CD14-positive monocyte (primary cell): Measurements from ENCODE around the gene PDE4D. TPM values are rescaled to one million over a fixed set of nuclear protein-coding genes. Genes with fewer than 3 reads are reported as not detected.

Experiments
- DNase-seq, 3 donors: peaks; one replicate each; pipeline ENCODE4 v3.0.0-alpha.2; 2011 to 2022
- H2AFZ ChIP-seq: 2 replicates; pipeline ENCODE4 v1.6.0; 2012; ENCODE audit warnings: mild to moderate bottlenecking, low read depth, low read length, inconsistent platforms; ENCODE audit not compliant: insufficient read depth, poor library complexity, severe bottlenecking
- H3K27ac ChIP-seq, 2 donors: 1 replicate in 1 of 2; 2 replicates in 1 of 2; pipeline ENCODE4 v1.5.1; 2012 to 2013; ENCODE audit warnings: low read length in 2 of 2, control low read depth in 1 of 2, inconsistent platforms in 1 of 2, low read depth in 1 of 2, mild to moderate bottlenecking in 1 of 2
- H3K27me3 ChIP-seq, 2 donors: one replicate each; pipeline versions ENCODE4 v1.6.0 to v1.6.1; 2011 to 2013; ENCODE audit warnings: low read length in 2 of 2; ENCODE audit not compliant: control insufficient read depth in 2 of 2, insufficient read depth in 2 of 2
- H3K36me3 ChIP-seq, 2 donors: replicated peaks in 1 of 2; 1 replicate in 1 of 2; 2 replicates in 1 of 2; pipeline versions ENCODE4 v1.5.1 to v1.6.1; 2012 to 2013; ENCODE audit warnings: low read length in 2 of 2, control low read depth in 1 of 2, inconsistent platforms in 1 of 2, mild to moderate bottlenecking in 1 of 2; ENCODE audit not compliant: insufficient read depth in 2 of 2, control insufficient read depth in 1 of 2
- H3K4me1 ChIP-seq, 2 donors: 1 replicate in 1 of 2; 2 replicates in 1 of 2; pipeline versions ENCODE4 v1.5.1 to v1.6.1; 2012 to 2013; ENCODE audit warnings: low read length in 2 of 2, control low read depth in 1 of 2, inconsistent platforms in 1 of 2, mild to moderate bottlenecking in 1 of 2, moderate library complexity in 1 of 2; ENCODE audit not compliant: insufficient read depth in 2 of 2, control insufficient read depth in 1 of 2
- H3K4me2 ChIP-seq: replicated peaks from 2 replicates; pipeline ENCODE3; 2012; ENCODE audit warnings: low read length, moderate library complexity, mild to moderate bottlenecking; ENCODE audit not compliant: poor library complexity, severe bottlenecking; ENCODE audit errors: extremely low read depth
- H3K4me3 ChIP-seq, 3 experiments: fragments of 200-600 bp in 1 of 3; sonication (generic) in 1 of 3; replicated peaks in 1 of 3; 1 replicate in 2 of 3; 2 replicates in 1 of 3; pipeline ENCODE4 v1.5.1; 2011 to 2013; ENCODE audit warnings: low read length in 3 of 3, mild to moderate bottlenecking in 3 of 3, control low read depth in 2 of 3, low read depth in 2 of 3, inconsistent platforms in 1 of 3, moderate library complexity in 1 of 3
- H3K79me2 ChIP-seq: 2 replicates; pipeline ENCODE4 v1.6.0; 2012; ENCODE audit warnings: mild to moderate bottlenecking, control low read depth, inconsistent platforms, low read length, moderate library complexity; ENCODE audit not compliant: insufficient read depth
- H3K9ac ChIP-seq: 2 replicates; pipeline ENCODE4 v1.6.0; 2017; ENCODE audit warnings: low read length, mild to moderate bottlenecking; ENCODE audit not compliant: insufficient read depth, poor library complexity, severe bottlenecking
- H3K9me3 ChIP-seq, 2 donors: replicated peaks in 1 of 2; 1 replicate in 1 of 2; 2 replicates in 1 of 2; pipeline versions ENCODE4 v1.5.1 to v1.6.1; 2012 to 2013; ENCODE audit warnings: low read length in 2 of 2, control low read depth in 1 of 2; ENCODE audit not compliant: control insufficient read depth in 1 of 2, insufficient read depth in 1 of 2
- H4K20me1 ChIP-seq: 2 replicates; pipeline ENCODE4 v1.6.0; 2012; ENCODE audit warnings: mild to moderate bottlenecking, low read length, control low read depth, moderate library complexity; ENCODE audit not compliant: insufficient read depth
- H3K27ac Mint-ChIP-seq, 7 donors: one replicate each; pipeline ENCODE4 v1.8.0; 2020; ENCODE audit warnings: mild to moderate bottlenecking in 7 of 7, mixed read lengths in 7 of 7, moderate library complexity in 6 of 7, inconsistent platforms in 2 of 7
- H3K27me3 Mint-ChIP-seq, 3 donors: one replicate each; pipeline ENCODE4 v1.8.0; 2021 to 2022; ENCODE audit warnings: low read depth in 3 of 3, mild to moderate bottlenecking in 3 of 3, mixed read lengths in 3 of 3, moderate library complexity in 3 of 3, inconsistent platforms in 1 of 3
- H3K36me3 Mint-ChIP-seq, 2 donors: one replicate each; pipeline ENCODE4 v1.8.0; 2020; ENCODE audit warnings: mixed read lengths in 2 of 2, inconsistent platforms in 1 of 2, mild to moderate bottlenecking in 1 of 2
- H3K4me1 Mint-ChIP-seq: one replicate; pipeline ENCODE4 v1.8.0; 2020; ENCODE audit warnings: mild to moderate bottlenecking, mixed read lengths
- H3K4me3 Mint-ChIP-seq, 2 donors: one replicate each; pipeline ENCODE4 v1.8.0; 2020; ENCODE audit warnings: mild to moderate bottlenecking in 2 of 2, mixed read lengths in 2 of 2, moderate library complexity in 1 of 2
- H3K9me3 Mint-ChIP-seq, 7 donors: one replicate each; pipeline ENCODE4 v1.8.0; 2020 to 2022; ENCODE audit warnings: mixed read lengths in 7 of 7, mild to moderate bottlenecking in 6 of 7, moderate library complexity in 6 of 7, inconsistent platforms in 2 of 7
- WGBS: methylation state at CpG from one replicate; pipeline ENCODE4 v1.1.5; 2013; ENCODE audit warnings: missing lambda C conversion rate; ENCODE audit not compliant: insufficient coverage; 5-methylcytosine and 5-hydroxymethylcytosine counted together
- intact Hi-C, 2 donors: fragments of 100-400 bp; cut with micrococcal nuclease; formaldehyde crosslinking; loops; one replicate each; pipeline versions ENCODE4 v1.15.0 to v1.15.1; 2023
- polyA plus RNA-seq, 3 donors: library from polyadenylated mRNA; depleted of rRNA in 1 of 3; unstranded in 2 of 3; stranded (reverse) in 1 of 3; fragments of 300-500 nt in 2 of 3; fragments of >200 nt in 1 of 3; fragmentation: Illumina TruSeq in 2 of 3; gene quantifications; 1 replicate in 2 of 3; 2 replicates in 1 of 3; pipeline ENCODE4 v1.2.3, GENCODE V29; 2012 to 2021
- TF ChIP-seq, protein P1 (sequence below): fragments of 200-600 bp; IDR thresholded peaks from one replicate; pipeline ENCODE4 v1.8.0; 2022; ENCODE audit warnings: antibody characterized with exemption, mild to moderate bottlenecking

PDE4D gene
- polyA plus RNA-seq, 3 donors: 1.9 to 3.4 (median 2.8) TPM

DNA sequence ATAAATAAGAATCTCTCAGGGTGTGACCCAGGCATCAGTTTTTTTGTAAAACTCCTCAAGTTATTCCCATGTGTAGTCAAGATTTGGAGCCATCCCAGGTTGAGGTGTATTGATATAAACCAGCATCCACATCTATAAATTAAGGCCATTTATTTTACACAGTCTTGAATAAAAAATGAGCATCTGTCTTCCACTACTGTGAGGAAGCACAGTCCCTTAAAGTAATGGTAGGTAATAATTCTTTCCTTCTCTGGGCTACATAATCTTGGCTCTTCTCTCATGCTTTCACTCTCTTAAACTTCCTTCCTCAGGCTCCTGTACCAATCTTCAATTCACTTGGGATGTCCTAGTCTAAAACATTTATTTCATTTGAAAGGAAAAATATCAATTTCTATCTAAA is 110.3 kb downstream of the PDE4D start:
- Mint-ChIP-seq H3K36me3 (peaks cover 0 to 12% of the 10 kb centered on the region in 2 donors), H3K27ac (no peak overlapping the region), H3K4me1 (no peaks in the 10 kb centered on the region), H3K9me3 (no peaks in the 10 kb centered on the region), H3K27me3 (no peaks in the 10 kb centered on the region), H3K4me3 (no peak overlapping the region)
- intact Hi-C loops: no loop called here
- no peaks in the 10 kb centered on the region for H3K27me3 ChIP-seq
- no peak for DNase-seq
- H3K4me3 ChIP-seq: no peak overlapping the region
- no peak overlapping the region for H3K27ac ChIP-seq
- H3K36me3 ChIP-seq: no peaks in the 10 kb centered on the region
- H3K79me2 ChIP-seq: no peaks in the 10 kb centered on the region
- H4K20me1 ChIP-seq: no peaks in the 10 kb centered on the region
- TF ChIP-seq, protein P1, sequence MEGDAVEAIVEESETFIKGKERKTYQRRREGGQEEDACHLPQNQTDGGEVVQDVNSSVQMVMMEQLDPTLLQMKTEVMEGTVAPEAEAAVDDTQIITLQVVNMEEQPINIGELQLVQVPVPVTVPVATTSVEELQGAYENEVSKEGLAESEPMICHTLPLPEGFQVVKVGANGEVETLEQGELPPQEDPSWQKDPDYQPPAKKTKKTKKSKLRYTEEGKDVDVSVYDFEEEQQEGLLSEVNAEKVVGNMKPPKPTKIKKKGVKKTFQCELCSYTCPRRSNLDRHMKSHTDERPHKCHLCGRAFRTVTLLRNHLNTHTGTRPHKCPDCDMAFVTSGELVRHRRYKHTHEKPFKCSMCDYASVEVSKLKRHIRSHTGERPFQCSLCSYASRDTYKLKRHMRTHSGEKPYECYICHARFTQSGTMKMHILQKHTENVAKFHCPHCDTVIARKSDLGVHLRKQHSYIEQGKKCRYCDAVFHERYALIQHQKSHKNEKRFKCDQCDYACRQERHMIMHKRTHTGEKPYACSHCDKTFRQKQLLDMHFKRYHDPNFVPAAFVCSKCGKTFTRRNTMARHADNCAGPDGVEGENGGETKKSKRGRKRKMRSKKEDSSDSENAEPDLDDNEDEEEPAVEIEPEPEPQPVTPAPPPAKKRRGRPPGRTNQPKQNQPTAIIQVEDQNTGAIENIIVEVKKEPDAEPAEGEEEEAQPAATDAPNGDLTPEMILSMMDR: no peak
- H2AFZ ChIP-seq: no peak overlapping the region
- no peak overlapping the region for H3K4me2 ChIP-seq
- H3K9ac ChIP-seq: no peak overlapping the region
- H3K4me1 ChIP-seq: no peaks in the 10 kb centered on the region
- no peaks in the 10 kb centered on the region for H3K9me3 ChIP-seq

DNA sequence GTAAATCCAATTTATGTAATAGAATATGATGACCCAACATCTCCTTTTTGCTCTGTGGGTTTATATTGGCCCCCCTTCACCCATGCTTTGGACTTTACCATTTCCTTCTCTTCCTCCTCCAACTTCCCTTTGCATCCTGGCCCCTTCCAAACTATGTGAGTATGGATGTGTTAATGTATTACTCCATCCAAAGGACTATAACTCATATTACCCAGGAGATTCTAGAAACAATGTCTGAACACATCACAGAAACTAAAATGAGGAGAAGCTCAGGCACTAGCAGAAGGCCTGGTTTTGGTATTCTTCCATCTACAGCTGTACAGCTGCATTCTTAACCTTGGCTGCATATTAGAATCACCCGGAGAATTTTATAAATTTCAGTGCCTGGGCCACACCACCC is 110.7 kb downstream of the PDE4D start:
- peaks cover 0 to 12% of the 10 kb centered on the region in 2 donors for H3K36me3 Mint-ChIP-seq
- no peak overlapping the region for H3K4me3 ChIP-seq
- 100% methylated on average over 1 of the region's 1 CpG for WGBS

More for the DNA sequence above, 110.7 kb downstream of the PDE4D start:
- H3K4me3 Mint-ChIP-seq: no peak overlapping the region
- no peaks in the 10 kb centered on the region for H3K9me3 Mint-ChIP-seq
- intact Hi-C loops: no loop called here
- no peaks in the 10 kb centered on the region for H3K4me1 Mint-ChIP-seq
- Histone ChIP-seq H3K79me2 (no peaks in the 10 kb centered on the region), H3K9ac (no peak overlapping the region), H3K4me1 (no peaks in the 10 kb centered on the region), H3K4me2 (no peak overlapping the region), H4K20me1 (no peaks in the 10 kb centered on the region), H2AFZ (no peak overlapping the region), H3K27ac (no peak overlapping the region), H3K36me3 (no peaks in the 10 kb centered on the region), H3K27me3 (no peaks in the 10 kb centered on the region), H3K9me3 (no peaks in the 10 kb centered on the region)
- H3K27ac Mint-ChIP-seq: no peak overlapping the region
- DNase-seq: no peak
- no peaks in the 10 kb centered on the region for H3K27me3 Mint-ChIP-seq
- TF ChIP-seq, protein P1: no peak
